ENCODE results near the gene PLXNA2.

DNA sequence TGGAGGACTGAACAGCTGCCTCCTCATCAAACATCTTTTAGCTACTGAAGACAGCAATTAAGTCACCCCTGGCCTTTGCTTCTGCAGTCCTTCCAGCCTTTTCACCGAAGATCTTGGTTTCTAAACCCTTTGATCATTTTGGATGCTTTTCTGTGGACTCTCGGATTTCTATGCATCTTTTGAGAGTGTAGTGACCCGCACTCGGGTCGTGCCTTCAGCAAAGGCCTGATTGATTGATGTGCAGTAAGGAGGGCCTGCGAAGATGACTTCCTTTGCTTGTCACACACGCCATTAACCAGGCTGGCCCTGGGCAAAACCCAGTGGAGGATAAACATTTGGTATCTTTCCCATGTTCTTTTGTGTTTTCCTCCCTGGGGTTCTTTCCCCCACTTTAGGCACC lies 175.8 kb downstream of the PLXNA2 start:
- TF ChIP-seq, protein P1, sequence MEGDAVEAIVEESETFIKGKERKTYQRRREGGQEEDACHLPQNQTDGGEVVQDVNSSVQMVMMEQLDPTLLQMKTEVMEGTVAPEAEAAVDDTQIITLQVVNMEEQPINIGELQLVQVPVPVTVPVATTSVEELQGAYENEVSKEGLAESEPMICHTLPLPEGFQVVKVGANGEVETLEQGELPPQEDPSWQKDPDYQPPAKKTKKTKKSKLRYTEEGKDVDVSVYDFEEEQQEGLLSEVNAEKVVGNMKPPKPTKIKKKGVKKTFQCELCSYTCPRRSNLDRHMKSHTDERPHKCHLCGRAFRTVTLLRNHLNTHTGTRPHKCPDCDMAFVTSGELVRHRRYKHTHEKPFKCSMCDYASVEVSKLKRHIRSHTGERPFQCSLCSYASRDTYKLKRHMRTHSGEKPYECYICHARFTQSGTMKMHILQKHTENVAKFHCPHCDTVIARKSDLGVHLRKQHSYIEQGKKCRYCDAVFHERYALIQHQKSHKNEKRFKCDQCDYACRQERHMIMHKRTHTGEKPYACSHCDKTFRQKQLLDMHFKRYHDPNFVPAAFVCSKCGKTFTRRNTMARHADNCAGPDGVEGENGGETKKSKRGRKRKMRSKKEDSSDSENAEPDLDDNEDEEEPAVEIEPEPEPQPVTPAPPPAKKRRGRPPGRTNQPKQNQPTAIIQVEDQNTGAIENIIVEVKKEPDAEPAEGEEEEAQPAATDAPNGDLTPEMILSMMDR (IDR thresholded peaks at IDR 0.05) = no peak
- no peak for TF ChIP-seq POLR2A (IDR thresholded peaks at IDR 0.05)

Data from esophagus squamous epithelium (tissue), 4 donors.